Measurements from ENCODE around the gene USP17L24. TPM values are rescaled to one million over a fixed set of nuclear protein-coding genes. Genes with fewer than 3 reads are reported as not detected.

USP17L24 gene, protein sequence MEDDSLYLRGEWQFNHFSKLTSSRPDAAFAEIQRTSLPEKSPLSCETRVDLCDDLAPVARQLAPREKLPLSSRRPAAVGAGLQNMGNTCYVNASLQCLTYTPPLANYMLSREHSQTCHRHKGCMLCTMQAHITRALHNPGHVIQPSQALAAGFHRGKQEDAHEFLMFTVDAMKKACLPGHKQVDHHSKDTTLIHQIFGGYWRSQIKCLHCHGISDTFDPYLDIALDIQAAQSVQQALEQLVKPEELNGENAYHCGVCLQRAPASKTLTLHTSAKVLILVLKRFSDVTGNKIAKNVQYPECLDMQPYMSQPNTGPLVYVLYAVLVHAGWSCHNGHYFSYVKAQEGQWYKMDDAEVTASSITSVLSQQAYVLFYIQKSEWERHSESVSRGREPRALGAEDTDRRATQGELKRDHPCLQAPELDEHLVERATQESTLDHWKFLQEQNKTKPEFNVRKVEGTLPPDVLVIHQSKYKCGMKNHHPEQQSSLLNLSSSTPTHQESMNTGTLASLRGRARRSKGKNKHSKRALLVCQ
- not detected in 2 replicates for total RNA-seq

DNA sequence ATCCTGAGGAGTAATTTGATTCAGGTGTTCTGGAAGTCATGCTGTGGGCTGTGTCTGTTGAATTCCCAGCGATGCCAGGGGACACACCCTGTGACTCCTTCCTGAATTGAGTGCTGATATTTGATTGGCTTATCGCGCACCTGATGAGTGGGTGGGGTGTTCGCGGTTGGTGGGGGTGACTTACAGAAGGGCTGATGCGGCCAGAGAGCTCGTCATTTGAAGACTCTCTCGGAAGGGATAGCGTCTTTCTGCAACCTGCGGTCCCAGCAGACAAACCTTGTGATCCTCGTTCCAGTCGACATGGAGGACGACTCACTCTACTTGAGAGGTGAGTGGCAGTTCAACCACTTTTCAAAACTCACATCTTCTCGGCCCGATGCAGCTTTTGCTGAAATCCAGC, at the start of gene USP17L24:
TSS of gene USP17L24 (plus strand) at position 301 of the 400 bp plus-strand sequence. CDS start at position 301, 0 bp downstream.

DNA sequence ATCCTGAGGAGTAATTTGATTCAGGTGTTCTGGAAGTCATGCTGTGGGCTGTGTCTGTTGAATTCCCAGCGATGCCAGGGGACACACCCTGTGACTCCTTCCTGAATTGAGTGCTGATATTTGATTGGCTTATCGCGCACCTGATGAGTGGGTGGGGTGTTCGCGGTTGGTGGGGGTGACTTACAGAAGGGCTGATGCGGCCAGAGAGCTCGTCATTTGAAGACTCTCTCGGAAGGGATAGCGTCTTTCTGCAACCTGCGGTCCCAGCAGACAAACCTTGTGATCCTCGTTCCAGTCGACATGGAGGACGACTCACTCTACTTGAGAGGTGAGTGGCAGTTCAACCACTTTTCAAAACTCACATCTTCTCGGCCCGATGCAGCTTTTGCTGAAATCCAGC, 4.6 kb downstream of the USP17L24 start, which contains the start of gene USP17L25:
TSS of gene USP17L25 (plus strand) at position 301 of the 400 bp plus-strand sequence. CDS start at position 301, 0 bp downstream.

DNA sequence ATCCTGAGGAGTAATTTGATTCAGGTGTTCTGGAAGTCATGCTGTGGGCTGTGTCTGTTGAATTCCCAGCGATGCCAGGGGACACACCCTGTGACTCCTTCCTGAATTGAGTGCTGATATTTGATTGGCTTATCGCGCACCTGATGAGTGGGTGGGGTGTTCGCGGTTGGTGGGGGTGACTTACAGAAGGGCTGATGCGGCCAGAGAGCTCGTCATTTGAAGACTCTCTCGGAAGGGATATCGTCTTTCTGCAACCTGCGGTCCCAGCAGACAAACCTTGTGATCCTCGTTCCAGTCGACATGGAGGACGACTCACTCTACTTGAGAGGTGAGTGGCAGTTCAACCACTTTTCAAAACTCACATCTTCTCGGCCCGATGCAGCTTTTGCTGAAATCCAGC, 9.4 kb downstream of the USP17L24 start, which contains the start of gene USP17L26:
TSS of gene USP17L26 (plus strand) at position 301 of the 400 bp plus-strand sequence. CDS start at position 301, 0 bp downstream.

DNA sequence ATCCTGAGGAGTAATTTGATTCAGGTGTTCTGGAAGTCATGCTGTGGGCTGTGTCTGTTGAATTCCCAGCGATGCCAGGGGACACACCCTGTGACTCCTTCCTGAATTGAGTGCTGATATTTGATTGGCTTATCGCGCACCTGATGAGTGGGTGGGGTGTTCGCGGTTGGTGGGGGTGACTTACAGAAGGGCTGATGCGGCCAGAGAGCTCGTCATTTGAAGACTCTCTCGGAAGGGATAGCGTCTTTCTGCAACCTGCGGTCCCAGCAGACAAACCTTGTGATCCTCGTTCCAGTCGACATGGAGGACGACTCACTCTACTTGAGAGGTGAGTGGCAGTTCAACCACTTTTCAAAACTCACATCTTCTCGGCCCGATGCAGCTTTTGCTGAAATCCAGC, 14.1 kb downstream of the USP17L24 start, which contains the start of gene USP17L5:
TSS of gene USP17L5 (plus strand) at position 301 of the 400 bp plus-strand sequence. CDS start at position 301, 0 bp downstream.

DNA sequence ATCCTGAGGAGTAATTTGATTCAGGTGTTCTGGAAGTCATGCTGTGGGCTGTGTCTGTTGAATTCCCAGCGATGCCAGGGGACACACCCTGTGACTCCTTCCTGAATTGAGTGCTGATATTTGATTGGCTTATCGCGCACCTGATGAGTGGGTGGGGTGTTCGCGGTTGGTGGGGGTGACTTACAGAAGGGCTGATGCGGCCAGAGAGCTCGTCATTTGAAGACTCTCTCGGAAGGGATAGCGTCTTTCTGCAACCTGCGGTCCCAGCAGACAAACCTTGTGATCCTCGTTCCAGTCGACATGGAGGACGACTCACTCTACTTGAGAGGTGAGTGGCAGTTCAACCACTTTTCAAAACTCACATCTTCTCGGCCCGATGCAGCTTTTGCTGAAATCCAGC, 18.9 kb downstream of the USP17L24 start, which contains the start of gene USP17L27:
TSS of gene USP17L27 (plus strand) at position 301 of the 400 bp plus-strand sequence. CDS start at position 301, 0 bp downstream.

DNA sequence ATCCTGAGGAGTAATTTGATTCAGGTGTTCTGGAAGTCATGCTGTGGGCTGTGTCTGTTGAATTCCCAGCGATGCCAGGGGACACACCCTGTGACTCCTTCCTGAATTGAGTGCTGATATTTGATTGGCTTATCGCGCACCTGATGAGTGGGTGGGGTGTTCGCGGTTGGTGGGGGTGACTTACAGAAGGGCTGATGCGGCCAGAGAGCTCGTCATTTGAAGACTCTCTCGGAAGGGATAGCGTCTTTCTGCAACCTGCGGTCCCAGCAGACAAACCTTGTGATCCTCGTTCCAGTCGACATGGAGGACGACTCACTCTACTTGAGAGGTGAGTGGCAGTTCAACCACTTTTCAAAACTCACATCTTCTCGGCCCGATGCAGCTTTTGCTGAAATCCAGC, 23.6 kb downstream of the USP17L24 start, which contains the start of gene USP17L28:
TSS of gene USP17L28 (plus strand) at position 301 of the 400 bp plus-strand sequence. CDS start at position 301, 0 bp downstream.

DNA sequence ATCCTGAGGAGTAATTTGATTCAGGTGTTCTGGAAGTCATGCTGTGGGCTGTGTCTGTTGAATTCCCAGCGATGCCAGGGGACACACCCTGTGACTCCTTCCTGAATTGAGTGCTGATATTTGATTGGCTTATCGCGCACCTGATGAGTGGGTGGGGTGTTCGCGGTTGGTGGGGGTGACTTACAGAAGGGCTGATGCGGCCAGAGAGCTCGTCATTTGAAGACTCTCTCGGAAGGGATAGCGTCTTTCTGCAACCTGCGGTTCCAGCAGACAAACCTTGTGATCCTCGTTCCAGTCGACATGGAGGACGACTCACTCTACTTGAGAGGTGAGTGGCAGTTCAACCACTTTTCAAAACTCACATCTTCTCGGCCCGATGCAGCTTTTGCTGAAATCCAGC, 28.4 kb downstream of the USP17L24 start, which contains the start of gene USP17L29:
TSS of gene USP17L29 (plus strand) at position 301 of the 400 bp plus-strand sequence. CDS start at position 301, 0 bp downstream.

DNA sequence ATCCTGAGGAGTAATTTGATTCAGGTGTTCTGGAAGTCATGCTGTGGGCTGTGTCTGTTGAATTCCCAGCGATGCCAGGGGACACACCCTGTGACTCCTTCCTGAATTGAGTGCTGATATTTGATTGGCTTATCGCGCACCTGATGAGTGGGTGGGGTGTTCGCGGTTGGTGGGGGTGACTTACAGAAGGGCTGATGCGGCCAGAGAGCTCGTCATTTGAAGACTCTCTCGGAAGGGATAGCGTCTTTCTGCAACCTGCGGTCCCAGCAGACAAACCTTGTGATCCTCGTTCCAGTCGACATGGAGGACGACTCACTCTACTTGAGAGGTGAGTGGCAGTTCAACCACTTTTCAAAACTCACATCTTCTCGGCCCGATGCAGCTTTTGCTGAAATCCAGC, 37.9 kb downstream of the USP17L24 start, which contains the start of gene USP17L30:
TSS of gene USP17L30 (plus strand) at position 301 of the 400 bp plus-strand sequence. CDS start at position 301, 0 bp downstream.

Other genes with a start within 250 kb of the USP17L24 start
- gene FAM90A26, start 154.8 kb upstream of the USP17L24 start, total RNA-seq, result not detected in 2 replicates
- not detected in 2 replicates for gene USP17L10, start 114.5 kb upstream of the USP17L24 start, total RNA-seq
- not detected in 2 replicates for gene USP17L11, start 109.8 kb upstream of the USP17L24 start, total RNA-seq
- gene USP17L12, start 105.0 kb upstream of the USP17L24 start, total RNA-seq, result not detected in 2 replicates
- not detected in 2 replicates for gene USP17L13, start 100.3 kb upstream of the USP17L24 start, total RNA-seq
- gene USP17L15, start 90.8 kb upstream of the USP17L24 start, total RNA-seq, result not detected in 2 replicates
- not detected in 2 replicates for gene USP17L17, start 81.3 kb upstream of the USP17L24 start, total RNA-seq
- gene USP17L18, start 76.5 kb upstream of the USP17L24 start, total RNA-seq, result not detected in 2 replicates
- not detected in 2 replicates for gene USP17L19, start 71.8 kb upstream of the USP17L24 start, total RNA-seq
- not detected in 2 replicates for gene USP17L20, start 67.0 kb upstream of the USP17L24 start, total RNA-seq
- not detected in 2 replicates for gene USP17L21, start 62.3 kb upstream of the USP17L24 start, total RNA-seq
- not detected in 2 replicates for gene USP17L22, start 57.5 kb upstream of the USP17L24 start, total RNA-seq
- not detected in 2 replicates for gene USP17L25, start 4.7 kb downstream of the USP17L24 start, total RNA-seq
- gene USP17L26, start 9.5 kb downstream of the USP17L24 start, total RNA-seq, result not detected in 2 replicates
- not detected in 2 replicates for gene USP17L5, start 14.2 kb downstream of the USP17L24 start, total RNA-seq
- not detected in 2 replicates for gene USP17L27, start 19.0 kb downstream of the USP17L24 start, total RNA-seq
- not detected in 2 replicates for gene USP17L28, start 23.7 kb downstream of the USP17L24 start, total RNA-seq
- not detected in 2 replicates for gene USP17L29, start 28.5 kb downstream of the USP17L24 start, total RNA-seq
- gene USP17L30, start 38.0 kb downstream of the USP17L24 start, total RNA-seq, result not detected in 2 replicates
- not detected in 2 replicates for gene DEFB131A, start 119.2 kb downstream of the USP17L24 start, total RNA-seq

Measured in pericardium fibroblast (primary cell).